GM12878 (cell line): Measurements from ENCODE around the gene MICALL2. TPM values are rescaled to one million over a fixed set of nuclear protein-coding genes. Genes with fewer than 3 reads are reported as not detected.

Source experiments
- ATAC-seq: fragments of 200-7000 bp; cut with Tn5 transposase; 3 replicates; pipeline ENCODE4 v1.9.1; 2020; ENCODE audit warnings: mild to moderate bottlenecking, moderate library complexity
- BruUV-seq: library from RNA; stranded (reverse); fragments of 400-500 nt; replicated peaks from 2 replicates; lab custom pipeline; 2021; lab: Mats Ljungman, UMichigan
- CTCF ChIA-PET: fragments of 300-600 bp; sonication (Branson Sonifier 250); formaldehyde crosslinking; extraction: SDS; loops from one replicate; lab custom pipeline; 2021; ENCODE audit warnings: inconsistent platforms; lab: Yijun Ruan, JAX
- POLR2A ChIA-PET: fragments of 350-600 bp; formaldehyde crosslinking; extraction: SDS; loops from one replicate; lab custom pipeline; 2021; ENCODE audit warnings: inconsistent platforms; lab: Charles Lee
- RAD21 ChIA-PET: fragments of 300-600 bp; sonication (Branson Sonifier 250); formaldehyde crosslinking; loops from one replicate; lab custom pipeline; 2023; ENCODE audit warnings: antibody characterized with exemption; ENCODE audit not compliant: unreplicated experiment; lab: Charles Lee
- SMC1A ChIA-PET: fragments of 300-600 bp; sonication (Branson Sonifier 250); formaldehyde crosslinking; loops from one replicate; lab custom pipeline; 2023; ENCODE audit not compliant: unreplicated experiment, uncharacterized antibody; lab: Charles Lee
- DNase-seq: peaks from one replicate; pipeline ENCODE4 v3.0.0-alpha.2; 2011; ENCODE audit warnings: low read depth, low spot score
- FAIRE-seq: peaks from 3 replicates; lab custom pipeline; 2011; peaks lifted over from hg19 to GRCh38; lab: Jason Lieb, UNC
- H2AFZ ChIP-seq: 2 replicates; pipeline ENCODE4 v1.6.0; 2011; ENCODE audit warnings: low read depth, low read length, control low read depth; ENCODE audit not compliant: control insufficient read depth
- H3K27ac ChIP-seq: 2 replicates; pipeline ENCODE4 v1.5.1; 2011; ENCODE audit warnings: control low read depth; ENCODE audit not compliant: control insufficient read depth, insufficient read depth
- H3K27me3 ChIP-seq, 2 experiments: replicated peaks in 1 of 2; 2 replicates each; pipeline versions ENCODE4 v1.6.0 to v1.6.1; 2011; ENCODE audit warnings: low read length in 1 of 2; ENCODE audit not compliant: control insufficient read depth in 2 of 2, insufficient read depth in 2 of 2
- H3K36me3 ChIP-seq, 2 experiments: 2 replicates each; pipeline ENCODE4 v1.5.1; 2011; ENCODE audit warnings: low read length in 1 of 2; ENCODE audit not compliant: control insufficient read depth in 2 of 2, insufficient read depth in 2 of 2
- H3K4me1 ChIP-seq: 2 replicates; pipeline ENCODE4 v1.6.1; 2011; ENCODE audit warnings: mild to moderate bottlenecking, low read length, moderate library complexity, mixed read lengths; ENCODE audit not compliant: control insufficient read depth, insufficient read depth
- H3K4me2 ChIP-seq: 2 replicates; pipeline ENCODE4 v1.6.0; 2011; ENCODE audit warnings: control low read depth; ENCODE audit not compliant: control insufficient read depth, insufficient read depth
- H3K4me3 ChIP-seq: fragments of 200-600 bp; sonication (generic); 2 replicates; pipeline ENCODE4 v1.5.1; 2016
- H3K79me2 ChIP-seq: 2 replicates; pipeline ENCODE4 v1.6.0; 2011; ENCODE audit warnings: low read length; ENCODE audit not compliant: control insufficient read depth, insufficient read depth
- H3K9ac ChIP-seq: 2 replicates; pipeline ENCODE4 v1.8.0; 2011; ENCODE audit warnings: low read length, control low read depth, mixed read lengths; ENCODE audit not compliant: control insufficient read depth, insufficient read depth
- H3K9me3 ChIP-seq: replicated peaks from 3 replicates; pipeline ENCODE4 v1.5.1; 2011; ENCODE audit warnings: mild to moderate bottlenecking, low read length; ENCODE audit not compliant: control insufficient read depth, insufficient read depth
- H4K20me1 ChIP-seq: 2 replicates; pipeline ENCODE4 v1.6.0; 2011; ENCODE audit not compliant: control insufficient read depth, insufficient read depth
- BCLAF1 ChIP-seq: fragments of 450-650 bp; IDR thresholded peaks from 2 replicates; pipeline ENCODE4 v1.6.1; 2017; ENCODE audit warnings: antibody characterized with exemption, mild to moderate bottlenecking, moderate library complexity
- IKZF1 ChIP-seq: fragments of 450-650 bp; conservative IDR thresholded peaks from 2 replicates; pipeline ENCODE4 v1.6.1; 2017; ENCODE audit warnings: antibody characterized with exemption, mild to moderate bottlenecking
- JUND ChIP-seq: IDR thresholded peaks from 2 replicates; pipeline ENCODE4 v1.6.1; 2012; ENCODE audit warnings: low read depth, mild to moderate bottlenecking, low read length, improper control_type of control experiment, moderate library complexity
- PRDM15 ChIP-seq: fragments of 450-650 bp; formaldehyde crosslinking; IDR thresholded peaks from 2 replicates; pipeline ENCODE4 v1.4.0; 2020; ENCODE audit warnings: mild to moderate bottlenecking, moderate library complexity
- RCOR1 ChIP-seq: conservative IDR thresholded peaks from 2 replicates; pipeline ENCODE4 v1.6.1; 2012; ENCODE audit warnings: low read depth, low read length, improper control_type of control experiment
- YBX1 ChIP-seq: fragments of 450-650 bp; IDR thresholded peaks from 2 replicates; pipeline ENCODE4 v1.6.1; 2016; ENCODE audit warnings: antibody characterized with exemption
- ZBED1 ChIP-seq: IDR thresholded peaks from 2 replicates; pipeline ENCODE4 v1.6.1; 2016; ENCODE audit warnings: borderline replicate concordance
- WGBS: methylation state at CpG from one replicate; pipeline ENCODE4 v1.1.6; 2016; ENCODE audit warnings: low lambda C conversion rate; ENCODE audit not compliant: insufficient replicate concordance, insufficient coverage; ENCODE audit errors: missing lambda C conversion rate; 5-methylcytosine and 5-hydroxymethylcytosine counted together
- in situ Hi-C: fragments of 300-500 bp; cut with MboI; formaldehyde crosslinking; loops from 9 replicates; pipeline ENCODE4 v1.14.3; 2018; ENCODE audit warnings: mixed read lengths
- intact Hi-C: fragments of 100-400 bp; cut with micrococcal nuclease; formaldehyde crosslinking; loops from one replicate; pipeline ENCODE4 v1.14.2; 2022; ENCODE audit not compliant: unreplicated experiment
- polyA plus RNA-seq, 11 experiments: library from polyadenylated mRNA; depleted of rRNA in 4 of 11; unstranded in 6 of 11; stranded (reverse) in 5 of 11; fragments of >200 nt; fragmentation: Nextera tagmentation in 4 of 11; fragmentation: Illumina TruSeq in 1 of 11; extraction: Ambion mirVana in 4 of 11; extraction: Trizol in 1 of 11; gene quantifications; 1 replicate in 1 of 11; 2 replicates in 10 of 11; pipeline versions ENCODE4 v1.2.1 to v1.2.3, GENCODE V29; 2011 to 2016; ENCODE audit warnings: inconsistent platforms in 2 of 11, missing spikeins in 2 of 11, low read depth in 1 of 11
- total RNA-seq, 4 experiments: library from RNA; depleted of rRNA in 3 of 4; stranded (reverse); fragments of >200 nt in 3 of 4; fragmentation: Illumina TruSeq in 1 of 4; extraction: Trizol in 1 of 4; gene quantifications; 2 replicates each; pipeline versions ENCODE4 v1.2.1 to v1.2.3, GENCODE V29; 2013 to 2021

The MICALL2 gene
- total and polyA plus RNA-seq, 10 of the 15 experiments (the other 5 are each of a cell fraction or from before 2014, with no cell fraction given), result 0.04 to 1.7 (median 0.83) TPM; not detected in 3

DNA sequence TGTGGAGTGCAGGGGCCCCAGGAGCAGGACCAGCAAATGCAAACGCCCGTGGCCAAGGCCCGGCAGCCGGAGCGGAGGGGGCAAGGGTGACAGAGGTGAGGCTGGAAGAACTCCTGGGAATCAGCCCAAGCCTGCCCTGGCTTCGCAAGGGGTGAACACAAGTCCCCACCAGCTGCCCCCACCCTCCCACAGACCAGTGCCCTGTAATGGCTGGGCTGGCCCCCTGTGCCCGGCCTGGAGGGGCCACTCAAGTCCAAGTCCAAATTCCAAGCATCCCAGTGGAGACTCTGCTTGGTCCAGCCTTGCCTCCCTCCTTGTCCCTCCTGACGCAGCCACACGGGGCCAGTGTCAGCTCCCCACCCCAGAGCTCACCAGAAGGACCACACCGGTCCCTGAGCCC lies 28.0 kb downstream of the MICALL2 start:
- intact Hi-C loops, result no loop called here
- RAD21 ChIA-PET, result interaction anchor here (0.8 kb wide), 1 partner anchor 14 kb away, joined by 3 read pairs; no protein-coding TSS in a partner anchor
- H3K36me3 ChIP-seq, result no peaks in the 10 kb centered on the region
- TF ChIP-seq ZBED1 (no peak), BCLAF1 (no peak), IKZF1 (no peak), RCOR1 (no peak), YBX1 (no peak), JUND (no peak), PRDM15 (no peak)
- TF ChIP-seq, all 136 proteins: peak for 0
- DNase-seq (no peak), ATAC-seq (no peak), FAIRE-seq (no peak)
- in situ Hi-C loops, result loop anchor here (5.0 kb wide), 1 partner anchor 204 kb away; no protein-coding TSS in a partner anchor
- Histone ChIP-seq H3K4me3 (no peak overlapping the region), H3K27ac (no peak overlapping the region), H2AFZ (no peak overlapping the region), H3K27me3 (no peaks in the 10 kb centered on the region; a peak in 1 of 4 replicates), H3K9ac (no peak overlapping the region), H3K4me2 (no peak overlapping the region), H3K79me2 (no peaks in the 10 kb centered on the region), H3K9me3 (no peaks in the 10 kb centered on the region), H4K20me1 (no peaks in the 10 kb centered on the region), H3K4me1 (no peaks in the 10 kb centered on the region)
- 52% methylated on average over 10 of the region's 10 CpGs for WGBS
- ChIA-PET CTCF (interaction anchor here (1.0 to 1.3 kb wide), 4 partner anchors 8 to 238 kb away, joined by 3 to 5 read pairs (median 3); no protein-coding TSS in a partner anchor), SMC1A (interaction anchor here (1.3 kb wide), 1 partner anchor 22 kb away, joined by 3 read pairs; no protein-coding TSS in a partner anchor), POLR2A (no interaction called here)
- no TSS peak for BruUV-seq
